Left hindlimb (tissue), 1 donor: ENCODE data around the gene PLD1.
"Not testable (repeated sequence)": the region's sequence is repeated elsewhere in the genome, so short reads cannot be mapped to it uniquely, and the experiment has no call there.

ENCODE experiments used
- DNase-seq: peaks from one replicate; pipeline ENCODE4 v3.0.0-alpha.2; 2018

Gene PLD1

GRCh38 chr3:171815973-171816595 lies 5.8 kb upstream of the PLD1 start:
- DNase-seq: no peak

- not testable (repeated sequence) for DNase-seq
Observed at GRCh38 chr3:171814662-171815061, 4.4 kb upstream of the PLD1 start.

GRCh38 chr3:171813897-171814460 lies 3.7 kb upstream of the PLD1 start:
- DNase-seq: no peak

GRCh38 chr3:171813278-171813896 lies 3.1 kb upstream of the PLD1 start:
- no peak for DNase-seq

GRCh38 chr3:171812811-171813210 lies 2.5 kb upstream of the PLD1 start:
- DNase-seq: no peak

GRCh38 chr3:171811913-171812335 lies 1.6 kb upstream of the PLD1 start:
- no peak for DNase-seq

GRCh38 chr3:171811295-171811912 lies 1.1 kb upstream of the PLD1 start:
- DNase-seq: no peak

DNA sequence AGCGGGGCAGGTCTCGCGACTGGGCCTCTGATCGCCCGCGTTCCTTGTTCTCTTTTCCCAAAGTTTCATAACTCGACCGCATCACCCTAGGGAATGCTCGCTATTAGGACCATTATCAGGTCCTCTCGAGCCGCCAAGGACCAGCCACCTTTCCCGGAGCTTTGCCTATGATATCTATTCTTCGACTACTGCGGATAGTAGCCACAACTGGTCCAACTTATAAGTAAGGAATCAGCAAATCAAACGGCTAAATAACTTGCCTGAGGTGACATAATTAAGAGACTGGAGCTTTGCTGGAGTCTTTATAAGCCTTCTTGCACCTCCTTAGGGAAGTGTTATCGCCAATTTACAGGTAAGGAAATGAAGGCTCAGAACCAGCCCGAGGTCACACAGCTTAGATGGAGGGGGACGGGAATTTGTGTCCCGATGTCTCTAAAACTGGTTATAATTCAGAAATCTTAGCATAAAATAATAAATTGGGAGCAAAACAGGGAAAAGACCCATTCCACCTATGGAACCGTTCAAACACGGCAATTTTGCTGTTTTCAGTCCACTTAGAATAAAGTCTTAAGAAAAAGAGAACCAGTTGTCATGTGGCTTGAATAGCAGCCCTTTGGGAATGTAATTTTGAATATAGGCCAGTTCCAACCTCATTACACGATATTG lies 479 bp upstream of the PLD1 start:
- peak; percentile 47 for DNase-seq

DNA sequence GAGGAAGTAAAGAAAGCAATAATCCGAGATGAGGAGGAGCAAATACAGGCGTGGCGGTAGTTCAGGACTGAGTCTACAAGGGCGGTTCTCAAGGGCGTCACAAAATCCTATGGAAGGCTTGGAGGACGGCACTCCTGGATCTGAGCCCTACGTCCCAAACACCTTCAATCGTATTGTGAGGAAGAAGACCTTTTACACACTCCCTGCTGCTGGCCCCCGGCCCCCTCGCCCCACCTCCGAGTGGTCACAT lies 747 bp downstream of the PLD1 start:
- peak; percentile 83 for DNase-seq

DNA sequence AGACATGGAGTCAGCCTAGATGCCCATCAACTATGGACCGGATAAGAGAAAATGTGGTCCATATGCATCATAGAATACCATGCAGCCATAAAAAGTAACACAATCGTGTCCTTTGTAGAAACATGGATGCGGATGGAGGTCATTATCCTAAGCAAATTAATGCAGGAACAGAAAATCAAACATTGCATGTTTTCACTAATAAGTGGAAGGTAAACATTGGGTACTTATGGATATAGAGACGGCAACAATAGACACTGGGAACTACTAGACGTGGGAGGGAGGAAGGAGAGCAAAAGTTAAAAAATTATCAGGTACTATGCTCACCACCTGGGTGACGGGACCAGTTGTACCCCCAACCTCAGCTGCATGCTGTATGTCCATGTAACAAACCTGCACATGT lies 2.5 kb downstream of the PLD1 start:
- no peak for DNase-seq

DNA sequence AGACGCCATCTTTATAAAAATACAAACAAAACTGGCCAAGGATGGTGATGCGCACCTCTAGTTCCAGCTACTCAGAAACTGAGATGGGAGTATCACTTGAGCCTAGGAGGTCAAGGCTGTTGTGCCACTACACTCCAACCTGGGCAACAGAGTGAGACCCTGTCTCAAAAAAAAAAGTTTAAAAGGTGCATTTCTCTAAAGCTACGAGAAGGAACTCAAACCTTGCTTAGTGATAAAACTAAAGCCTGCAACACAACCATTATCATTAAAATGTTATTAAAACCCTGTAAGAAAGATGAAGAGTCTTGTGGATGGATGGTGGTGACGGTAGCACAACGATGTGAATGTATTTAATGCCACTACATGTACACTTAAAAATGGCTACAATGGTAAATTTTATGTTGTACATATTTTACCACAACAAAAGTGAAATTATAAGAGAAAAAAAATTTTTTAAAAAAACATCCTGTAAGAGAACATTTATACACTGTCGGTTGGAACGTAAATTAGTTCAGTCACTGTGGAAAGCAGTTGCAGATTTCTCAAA lies 3.1 kb downstream of the PLD1 start:
- no peak for DNase-seq

GRCh38 chr3:171806200-171807128 lies 3.8 kb downstream of the PLD1 start:
- DNase-seq: no peak

- DNase-seq: no peak
Observed at GRCh38 chr3:171805687-171806086, 4.6 kb downstream of the PLD1 start.

GRCh38 chr3:171804618-171805389 lies 5.5 kb downstream of the PLD1 start:
- no peak for DNase-seq

- DNase-seq: no peak
Observed at GRCh38 chr3:171803044-171803443, 7.2 kb downstream of the PLD1 start.

- no peak for DNase-seq
Observed at GRCh38 chr3:171802590-171802956, 7.7 kb downstream of the PLD1 start.

- DNase-seq: no peak
Observed at GRCh38 chr3:171801738-171802589, 8.3 kb downstream of the PLD1 start.

DNA sequence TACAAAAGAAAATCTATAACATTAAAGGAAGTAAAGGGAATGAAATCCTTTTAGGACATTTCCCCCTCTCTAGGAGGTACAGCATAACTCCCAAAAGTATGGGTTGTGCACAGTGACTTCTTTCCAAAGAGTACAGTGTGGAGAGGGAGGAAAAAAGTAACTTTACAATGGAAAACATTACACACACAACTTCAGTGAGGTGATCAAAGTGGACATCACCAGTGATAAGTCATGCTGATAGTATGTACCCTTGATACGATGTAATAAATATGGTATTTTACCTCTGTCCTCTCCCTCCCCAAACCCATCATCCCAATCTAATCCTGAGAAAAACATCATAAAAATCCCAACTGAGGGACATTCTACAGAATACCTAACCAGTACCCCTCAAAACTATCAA lies 10.8 kb downstream of the PLD1 start:
- DNase-seq: no peak

DNA sequence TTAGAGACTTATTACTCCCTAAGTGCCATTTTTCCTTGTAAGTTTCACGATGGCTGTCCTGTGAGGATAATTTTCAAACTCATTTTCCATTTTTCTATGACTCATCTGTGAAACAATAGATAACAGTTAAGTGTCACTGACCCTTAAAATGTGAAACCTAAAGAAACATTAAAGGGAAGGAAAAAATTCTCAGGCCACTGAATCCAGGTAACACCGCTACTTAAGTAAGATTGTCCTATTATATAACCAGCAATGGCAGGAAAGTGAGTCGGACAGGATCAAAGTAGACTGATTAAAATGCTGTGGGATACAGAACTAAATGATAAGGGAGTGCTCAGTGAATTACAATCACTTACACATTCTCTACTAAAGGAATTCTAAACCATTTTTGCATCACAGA lies 12.4 kb downstream of the PLD1 start:
- DNase-seq: no peak

DNA sequence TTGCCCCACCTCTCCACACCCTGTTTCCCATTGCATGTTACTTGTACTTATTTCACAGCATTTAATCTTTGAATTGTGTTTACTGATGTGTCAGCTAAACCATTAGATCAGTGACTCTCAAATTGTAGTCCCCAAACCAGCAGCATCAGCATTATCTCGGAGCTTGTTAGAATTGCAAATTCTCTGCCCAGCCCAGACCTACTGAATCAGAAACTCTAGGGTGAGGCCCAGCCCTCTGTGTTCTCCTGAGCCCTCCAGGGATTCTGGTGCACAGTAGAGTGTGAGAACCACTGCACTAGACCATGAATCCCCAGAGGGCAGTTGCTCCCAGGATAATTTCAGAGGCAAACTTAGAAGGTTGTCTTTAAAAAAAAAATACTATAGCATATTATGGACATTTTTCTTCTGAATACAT lies 13.0 kb downstream of the PLD1 start:
- no peak for DNase-seq
